HEK293T (cell line): ENCODE data around the gene TBATA.

Experiments used
- CTCF ChIA-PET: fragments of 350-600 bp; formaldehyde crosslinking; extraction: SDS; loops from one replicate; lab custom pipeline; 2021; ENCODE audit warnings: antibody characterized with exemption, inconsistent platforms; lab: Yijun Ruan, JAX
- POLR2A ChIA-PET: fragments of 350-600 bp; formaldehyde crosslinking; extraction: SDS; loops from one replicate; lab custom pipeline; 2020; ENCODE audit warnings: antibody characterized with exemption, inconsistent platforms; lab: Yijun Ruan, JAX
- DNase-seq: peaks from one replicate; pipeline ENCODE4 v3.0.0; 2012; ENCODE audit warnings: mixed read lengths; ENCODE audit errors: extremely low spot score
- ARNT ChIP-seq: fragments of 450-650 bp; IDR thresholded peaks from 2 replicates; pipeline ENCODE4 v1.6.1; 2017; ENCODE audit warnings: mild to moderate bottlenecking
- BHLHE40 ChIP-seq: fragments of 450-650 bp; IDR thresholded peaks from 2 replicates; pipeline ENCODE4 v1.6.1; 2016; ENCODE audit warnings: mild to moderate bottlenecking, moderate library complexity, borderline replicate concordance
- CTBP1 ChIP-seq: fragments of 450-650 bp; IDR thresholded peaks from 2 replicates; pipeline ENCODE4 v1.6.1; 2016; ENCODE audit warnings: borderline replicate concordance
- ELF4 ChIP-seq: fragments of 450-650 bp; IDR thresholded peaks from 2 replicates; pipeline ENCODE4 v1.6.1; 2017; ENCODE audit warnings: antibody characterized with exemption
- FOXA1 ChIP-seq: fragments of 450-650 bp; IDR thresholded peaks from 2 replicates; pipeline ENCODE4 v1.6.1; 2016; ENCODE audit warnings: mild to moderate bottlenecking
- FOXK2 ChIP-seq: fragments of 450-650 bp; IDR thresholded peaks from 2 replicates; pipeline ENCODE4 v1.6.1; 2016; ENCODE audit warnings: mild to moderate bottlenecking
- FOXM1 ChIP-seq: fragments of 450-650 bp; IDR thresholded peaks from 2 replicates; pipeline ENCODE4 v1.6.1; 2017; ENCODE audit warnings: mild to moderate bottlenecking, borderline replicate concordance
- HDGF ChIP-seq: fragments of 450-650 bp; IDR thresholded peaks from 2 replicates; pipeline ENCODE4 v1.6.1; 2017; ENCODE audit warnings: antibody characterized with exemption, borderline replicate concordance
- L3MBTL2 ChIP-seq: fragments of 450-650 bp; conservative IDR thresholded peaks from 2 replicates; pipeline ENCODE4 v1.6.1; 2016; ENCODE audit warnings: mild to moderate bottlenecking
- LEF1 ChIP-seq: fragments of 450-650 bp; IDR thresholded peaks from 2 replicates; pipeline ENCODE4 v1.6.1; 2017; ENCODE audit warnings: mild to moderate bottlenecking, borderline replicate concordance
- NFRKB ChIP-seq: fragments of 450-650 bp; IDR thresholded peaks from 2 replicates; pipeline ENCODE4 v1.6.1; 2016; ENCODE audit warnings: mild to moderate bottlenecking, moderate library complexity
- SP1 ChIP-seq: fragments of 450-650 bp; IDR thresholded peaks from 2 replicates; pipeline ENCODE4 v1.6.1; 2017
- SUZ12 ChIP-seq: fragments of 450-650 bp; IDR thresholded peaks from 2 replicates; pipeline ENCODE4 v1.6.1; 2016; ENCODE audit warnings: mild to moderate bottlenecking
- TARDBP ChIP-seq: fragments of 450-650 bp; IDR thresholded peaks from 2 replicates; pipeline ENCODE4 v1.6.1; 2016
- ZNF384 ChIP-seq: fragments of 450-650 bp; IDR thresholded peaks from 2 replicates; pipeline ENCODE4 v1.6.1; 2016
- TF ChIP-seq, protein P1 (sequence below): fragments of 450-650 bp; IDR thresholded peaks from 2 replicates; pipeline ENCODE4 v1.6.1; 2016

The TBATA gene

DNA sequence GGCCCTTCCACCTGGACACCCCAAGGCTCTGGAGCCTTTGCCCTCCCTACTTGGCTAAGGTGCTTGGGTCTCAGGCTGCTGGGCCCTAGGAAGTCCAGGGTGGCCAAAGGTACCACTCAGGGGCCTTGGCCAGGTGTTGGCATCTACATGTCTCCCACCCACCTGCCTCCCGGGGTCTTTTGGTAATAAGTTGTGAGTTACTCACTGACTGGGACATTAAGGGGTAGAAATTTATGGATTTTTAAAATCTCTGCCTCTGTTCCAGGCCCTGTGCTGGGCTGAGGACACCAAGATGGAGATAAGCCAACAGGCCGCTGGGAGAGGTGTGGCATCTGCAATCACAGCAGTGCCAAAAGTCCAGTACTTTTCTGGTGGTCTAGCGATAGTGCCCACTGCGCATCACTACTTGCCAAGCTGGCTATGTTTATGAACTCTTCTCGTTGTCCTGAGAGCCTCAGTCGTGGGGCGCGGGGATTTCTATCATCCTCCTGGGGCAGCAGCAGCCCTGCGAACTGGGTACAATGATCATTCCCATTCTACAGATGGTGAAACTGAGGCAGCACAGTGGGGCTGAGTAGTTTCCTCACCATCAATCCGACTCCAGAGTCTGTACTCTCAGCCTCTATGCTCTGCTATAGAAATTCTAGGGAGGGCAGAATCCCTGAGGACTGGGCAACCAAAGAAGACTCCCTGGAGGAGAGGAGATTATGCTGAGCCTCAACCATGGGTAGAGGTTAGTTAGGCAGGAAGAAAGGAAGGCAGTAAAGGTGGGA lies 36.2 kb downstream of the TBATA start:
- TF ChIP-seq HDGF (no peak), ARNT (no peak), CTBP1 (no peak), TARDBP (no peak), LEF1 (no peak), FOXA1 (no peak), SP1 (no peak), SUZ12 (no peak), ZNF384 (no peak), L3MBTL2 (no peak), BHLHE40 (no peak), FOXM1 (no peak)
- TF ChIP-seq, protein P1, sequence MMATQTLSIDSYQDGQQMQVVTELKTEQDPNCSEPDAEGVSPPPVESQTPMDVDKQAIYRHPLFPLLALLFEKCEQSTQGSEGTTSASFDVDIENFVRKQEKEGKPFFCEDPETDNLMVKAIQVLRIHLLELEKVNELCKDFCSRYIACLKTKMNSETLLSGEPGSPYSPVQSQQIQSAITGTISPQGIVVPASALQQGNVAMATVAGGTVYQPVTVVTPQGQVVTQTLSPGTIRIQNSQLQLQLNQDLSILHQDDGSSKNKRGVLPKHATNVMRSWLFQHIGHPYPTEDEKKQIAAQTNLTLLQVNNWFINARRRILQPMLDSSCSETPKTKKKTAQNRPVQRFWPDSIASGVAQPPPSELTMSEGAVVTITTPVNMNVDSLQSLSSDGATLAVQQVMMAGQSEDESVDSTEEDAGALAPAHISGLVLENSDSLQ, result no peak
- CTCF ChIA-PET, result no interaction called here
- DNase-seq, result no peak
- POLR2A ChIA-PET, result no interaction called here

GRCh38 chr10:70748305-70748704 lies 36.9 kb downstream of the TBATA start:
- DNase-seq, result no peak
- CTCF ChIA-PET, result no interaction called here
- POLR2A ChIA-PET, result no interaction called here
- TF ChIP-seq FOXM1, result no peak
- TF ChIP-seq L3MBTL2, result no peak
- no peak for TF ChIP-seq LEF1
- no peak for TF ChIP-seq ELF4
- TF ChIP-seq CTBP1, result no peak
- no peak for TF ChIP-seq NFRKB
- TF ChIP-seq SP1, result no peak
- TF ChIP-seq SUZ12, result no peak
- no peak for TF ChIP-seq HDGF
- TF ChIP-seq TARDBP, result no peak
- TF ChIP-seq BHLHE40, result no peak
- TF ChIP-seq FOXA1, result no peak
- no peak for TF ChIP-seq ARNT
- TF ChIP-seq ZNF384, result no peak
- no peak for TF ChIP-seq FOXK2
- TF ChIP-seq, protein P1, result no peak

GRCh38 chr10:70747192-70747965 lies 37.8 kb downstream of the TBATA start:
- POLR2A ChIA-PET, result no interaction called here
- TF ChIP-seq FOXM1 (no peak), CTBP1 (no peak), ELF4 (no peak), SUZ12 (no peak), SP1 (no peak), L3MBTL2 (no peak), FOXA1 (no peak), ZNF384 (no peak), LEF1 (no peak), ARNT (no peak), HDGF (no peak), FOXK2 (no peak), NFRKB (no peak)
- no peak for DNase-seq
- CTCF ChIA-PET, result no interaction called here

DNA sequence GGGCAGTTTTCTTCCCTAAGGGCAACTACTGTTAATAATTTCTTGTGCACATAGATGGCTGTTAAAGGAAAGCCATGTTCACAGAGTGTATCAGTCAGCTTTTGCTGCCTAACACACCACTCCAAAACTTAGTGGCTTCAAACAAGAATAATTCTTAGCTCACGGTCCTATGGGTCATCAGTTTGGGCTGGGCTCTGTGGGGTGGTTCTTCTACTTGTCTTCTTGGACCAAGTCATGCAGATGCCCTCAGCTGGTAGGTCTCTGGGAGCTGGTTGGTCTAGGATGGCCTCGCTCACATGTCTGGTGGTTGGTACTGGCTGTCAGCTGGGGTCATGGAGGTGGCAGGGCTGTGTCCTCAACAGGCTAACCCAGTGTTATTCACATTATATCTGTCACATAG lies 39.6 kb downstream of the TBATA start:
- TF ChIP-seq FOXK2 (no peak), SUZ12 (no peak), SP1 (no peak), L3MBTL2 (no peak), FOXA1 (no peak), HDGF (no peak), ZNF384 (no peak), CTBP1 (no peak), ARNT (no peak), NFRKB (no peak), LEF1 (no peak), BHLHE40 (no peak)
- ChIA-PET CTCF (no interaction called here), POLR2A (no interaction called here)
- no peak for DNase-seq

- POLR2A ChIA-PET, result interaction anchor here (0.6 kb wide), 1 partner anchor 138 kb away, joined by 3 read pairs; no protein-coding TSS in a partner anchor
- DNase-seq, result no peak
- CTCF ChIA-PET, result no interaction called here
Observed at GRCh38 chr10:70744617-70745143, 40.5 kb downstream of the TBATA start.

More at GRCh38 chr10:70744617-70745143, 40.5 kb downstream of the TBATA start:
- TF ChIP-seq NFRKB (no peak), CTBP1 (no peak), ELF4 (no peak), FOXA1 (no peak), FOXK2 (no peak)
- TF ChIP-seq, protein P1, result no peak
